CD8-positive, alpha-beta memory T cell (primary cell): ENCODE data around the gene THSD7A. TPM values are rescaled to one million over a fixed set of nuclear protein-coding genes. Genes with fewer than 3 reads are reported as not detected.

Experiments
- CTCF ChIA-PET: fragments of 350-600 bp; sonication (Branson Sonifier 250); formaldehyde crosslinking; loops from one replicate; lab custom pipeline; 2021; ENCODE audit warnings: antibody characterized with exemption; lab: Charles Lee
- POLR2A ChIA-PET: fragments of 350-600 bp; sonication (Branson Sonifier 250); formaldehyde crosslinking; loops from one replicate; lab custom pipeline; 2021; ENCODE audit warnings: antibody characterized with exemption; lab: Charles Lee
- DNase-seq, 5 donors: peaks; one replicate each; pipeline versions ENCODE4 v3.0.0 to v3.0.0-alpha.2; 2020 to 2022; ENCODE audit warnings: mixed read lengths in 1 of 5
- H3K27ac ChIP-seq: one replicate; pipeline ENCODE4 v1.7.0; 2013; ENCODE audit warnings: low read depth, mild to moderate bottlenecking, low read length, moderate library complexity
- H3K27me3 ChIP-seq: 2 replicates; pipeline ENCODE4 v1.7.0; 2013; ENCODE audit warnings: low read length, mild to moderate bottlenecking; ENCODE audit not compliant: insufficient read depth, poor library complexity, severe bottlenecking
- H3K36me3 ChIP-seq: 2 replicates; pipeline ENCODE4 v1.7.0; 2013; ENCODE audit warnings: mild to moderate bottlenecking, low read length, moderate library complexity; ENCODE audit not compliant: insufficient read depth
- H3K4me1 ChIP-seq: 2 replicates; pipeline ENCODE4 v1.7.0; 2013; ENCODE audit warnings: mild to moderate bottlenecking, low read length, moderate library complexity; ENCODE audit not compliant: insufficient read depth
- H3K4me3 ChIP-seq: 2 replicates; pipeline ENCODE4 v1.7.0; 2013; ENCODE audit warnings: mild to moderate bottlenecking, low read length
- H3K9me3 ChIP-seq: 2 replicates; pipeline ENCODE4 v1.7.0; 2013; ENCODE audit warnings: mild to moderate bottlenecking, low read length
- H3K27ac Mint-ChIP-seq, 8 donors: one replicate each; pipeline ENCODE4 v1.8.0; 2020 to 2021; ENCODE audit warnings: mixed read lengths in 8 of 8, mild to moderate bottlenecking in 6 of 8, inconsistent platforms in 3 of 8, moderate library complexity in 3 of 8
- H3K27me3 Mint-ChIP-seq, 2 donors: one replicate each; pipeline ENCODE4 v1.8.0; 2020 to 2021; ENCODE audit warnings: mixed read lengths in 2 of 2, mild to moderate bottlenecking in 1 of 2, moderate library complexity in 1 of 2
- H3K36me3 Mint-ChIP-seq, 3 donors: one replicate each; pipeline ENCODE4 v1.8.0; 2020 to 2021; ENCODE audit warnings: mixed read lengths in 3 of 3, inconsistent platforms in 1 of 3, mild to moderate bottlenecking in 1 of 3
- H3K4me1 Mint-ChIP-seq, 3 donors: one replicate each; pipeline ENCODE4 v1.8.0; 2020 to 2021; ENCODE audit warnings: mixed read lengths in 3 of 3, inconsistent platforms in 1 of 3, mild to moderate bottlenecking in 1 of 3
- H3K4me3 Mint-ChIP-seq, 7 donors: one replicate each; pipeline ENCODE4 v1.8.0; 2020 to 2021; ENCODE audit warnings: mixed read lengths in 7 of 7, mild to moderate bottlenecking in 6 of 7, moderate library complexity in 4 of 7, inconsistent platforms in 2 of 7
- H3K9me3 Mint-ChIP-seq, 5 donors: one replicate each; pipeline ENCODE4 v1.8.0; 2020 to 2022; ENCODE audit warnings: mixed read lengths in 5 of 5, mild to moderate bottlenecking in 3 of 5, moderate library complexity in 2 of 5, inconsistent platforms in 1 of 5
- polyA plus RNA-seq: library from polyadenylated mRNA; unstranded; fragments of 300-500 nt; fragmentation: Illumina TruSeq; gene quantifications from one replicate; pipeline ENCODE4 v1.2.3, GENCODE V29; 2021
- total RNA-seq, 2 experiments: library from RNA; stranded (reverse); gene quantifications; one replicate each; pipeline ENCODE4 v1.2.3, GENCODE V29; 2021

Gene THSD7A
- total and polyA plus RNA-seq, 3 experiments from 2014 or later, result not detected

- Histone ChIP-seq H3K27ac (no peak overlapping the region), H3K4me1 (no peaks in the 10 kb centered on the region), H3K9me3 (no peaks in the 10 kb centered on the region), H3K27me3 (no peaks in the 10 kb centered on the region), H3K4me3 (no peak overlapping the region), H3K36me3 (no peaks in the 10 kb centered on the region)
- no peaks in the 10 kb centered on the region for H3K27me3 Mint-ChIP-seq
- no peak overlapping the region for H3K4me3 Mint-ChIP-seq
- H3K4me1 Mint-ChIP-seq, result no peaks in the 10 kb centered on the region
- no peak for DNase-seq
- CTCF ChIA-PET, result no interaction called here
- H3K36me3 Mint-ChIP-seq, result no peaks in the 10 kb centered on the region
- H3K9me3 Mint-ChIP-seq, result peaks cover 0 to 5% (median 2%) of the 10 kb centered on the region in 5 donors
- POLR2A ChIA-PET, result no interaction called here
- H3K27ac Mint-ChIP-seq, result no peak overlapping the region
Measured at GRCh38 chr7:11726001-11726793, 105.8 kb downstream of the THSD7A start.

DNA sequence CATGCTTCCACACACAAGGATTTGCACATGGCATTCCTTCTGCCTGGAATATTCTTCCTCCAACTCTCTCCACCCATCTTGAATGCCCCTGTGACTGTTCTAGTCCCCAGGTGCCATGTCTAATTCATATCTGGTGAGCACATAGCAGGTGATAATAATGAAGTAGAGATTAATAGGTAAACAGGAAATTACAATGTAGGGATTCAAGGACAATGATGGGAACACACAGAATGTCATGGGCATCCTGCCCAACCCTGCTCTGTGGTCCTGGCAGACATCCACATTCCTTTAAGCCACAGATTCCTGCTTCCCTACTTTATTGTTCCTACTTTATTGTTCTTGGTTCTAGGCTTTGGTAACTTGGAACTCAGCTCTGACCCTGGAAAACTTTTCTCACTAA is 115.8 kb downstream of the THSD7A start:
- H3K27ac Mint-ChIP-seq, result no peak overlapping the region
- no peak overlapping the region for H3K4me3 ChIP-seq
- H3K9me3 ChIP-seq, result no peaks in the 10 kb centered on the region
- no peak overlapping the region for H3K4me3 Mint-ChIP-seq
- no peaks in the 10 kb centered on the region for H3K36me3 Mint-ChIP-seq
- no peaks in the 10 kb centered on the region for H3K27me3 Mint-ChIP-seq
- H3K27ac ChIP-seq, result no peak overlapping the region
- H3K36me3 ChIP-seq, result no peaks in the 10 kb centered on the region
- CTCF ChIA-PET, result no interaction called here
- no peak for DNase-seq
- H3K27me3 ChIP-seq, result no peaks in the 10 kb centered on the region
- H3K4me1 ChIP-seq, result no peaks in the 10 kb centered on the region
- no peaks in the 10 kb centered on the region for H3K4me1 Mint-ChIP-seq
- POLR2A ChIA-PET, result no interaction called here
- peaks cover 0 to 6% (median 0%) of the 10 kb centered on the region in 5 donors for H3K9me3 Mint-ChIP-seq

GRCh38 chr7:11714676-11715075 is 117.3 kb downstream of the THSD7A start:
- POLR2A ChIA-PET, result no interaction called here

GRCh38 chr7:11714205-11714604 is 117.8 kb downstream of the THSD7A start:
- Mint-ChIP-seq H3K4me1 (no peaks in the 10 kb centered on the region), H3K27ac (no peak overlapping the region), H3K27me3 (no peaks in the 10 kb centered on the region), H3K4me3 (no peak overlapping the region), H3K36me3 (no peaks in the 10 kb centered on the region), H3K9me3 (peaks cover 0 to 6% (median 0%) of the 10 kb centered on the region in 5 donors)
- no peaks in the 10 kb centered on the region for H3K9me3 ChIP-seq
- no peaks in the 10 kb centered on the region for H3K36me3 ChIP-seq
- H3K4me1 ChIP-seq, result no peaks in the 10 kb centered on the region
- ChIA-PET CTCF (no interaction called here), POLR2A (no interaction called here)
- no peak overlapping the region for H3K27ac ChIP-seq
- DNase-seq, result no peak
- no peaks in the 10 kb centered on the region for H3K27me3 ChIP-seq
- no peak overlapping the region for H3K4me3 ChIP-seq

More at GRCh38 chr7:11714676-11715075, 117.3 kb downstream of the THSD7A start:
- H3K9me3 Mint-ChIP-seq, result peaks cover 0 to 6% (median 0%) of the 10 kb centered on the region in 5 donors
- no peak for DNase-seq
- no peaks in the 10 kb centered on the region for H3K9me3 ChIP-seq
- H3K4me1 ChIP-seq, result no peaks in the 10 kb centered on the region
- CTCF ChIA-PET, result no interaction called here
- H3K27ac Mint-ChIP-seq, result no peak overlapping the region
- H3K27me3 Mint-ChIP-seq, result no peaks in the 10 kb centered on the region
- H3K27me3 ChIP-seq, result no peaks in the 10 kb centered on the region
- no peak overlapping the region for H3K4me3 Mint-ChIP-seq
- no peaks in the 10 kb centered on the region for H3K4me1 Mint-ChIP-seq
- no peak overlapping the region for H3K27ac ChIP-seq
- no peaks in the 10 kb centered on the region for H3K36me3 ChIP-seq
- no peaks in the 10 kb centered on the region for H3K36me3 Mint-ChIP-seq
- no peak overlapping the region for H3K4me3 ChIP-seq

- no peaks in the 10 kb centered on the region for H3K36me3 ChIP-seq
- no peaks in the 10 kb centered on the region for H3K4me1 ChIP-seq
- peaks cover 0 to 11% (median 0%) of the 10 kb centered on the region in 5 donors for H3K9me3 Mint-ChIP-seq
- no peak overlapping the region for H3K27ac Mint-ChIP-seq
- no peaks in the 10 kb centered on the region for H3K36me3 Mint-ChIP-seq
- H3K4me3 ChIP-seq, result no peak overlapping the region
- H3K4me3 Mint-ChIP-seq, result no peak overlapping the region
- ChIA-PET CTCF (no interaction called here), POLR2A (no interaction called here)
- no peak for DNase-seq
- H3K27me3 ChIP-seq, result no peaks in the 10 kb centered on the region
- no peaks in the 10 kb centered on the region for H3K4me1 Mint-ChIP-seq
- H3K27ac ChIP-seq, result no peak overlapping the region
- H3K9me3 ChIP-seq, result no peaks in the 10 kb centered on the region
- H3K27me3 Mint-ChIP-seq, result no peaks in the 10 kb centered on the region
Measured at GRCh38 chr7:11713352-11713751, 118.6 kb downstream of the THSD7A start.

- H3K27ac ChIP-seq, result no peak overlapping the region
- no peak overlapping the region for H3K4me3 ChIP-seq
- H3K4me1 ChIP-seq, result no peaks in the 10 kb centered on the region
- CTCF ChIA-PET, result no interaction called here
- H3K4me1 Mint-ChIP-seq, result no peaks in the 10 kb centered on the region
- no peaks in the 10 kb centered on the region for H3K9me3 ChIP-seq
- H3K27me3 Mint-ChIP-seq, result no peaks in the 10 kb centered on the region
- H3K27ac Mint-ChIP-seq, result no peak overlapping the region
- POLR2A ChIA-PET, result no interaction called here
- no peaks in the 10 kb centered on the region for H3K36me3 Mint-ChIP-seq
- peaks cover 0 to 11% (median 0%) of the 10 kb centered on the region in 5 donors for H3K9me3 Mint-ChIP-seq
- no peak for DNase-seq
- H3K27me3 ChIP-seq, result no peaks in the 10 kb centered on the region
- no peaks in the 10 kb centered on the region for H3K36me3 ChIP-seq
- H3K4me3 Mint-ChIP-seq, result no peak overlapping the region
Measured at GRCh38 chr7:11710377-11710776, 121.6 kb downstream of the THSD7A start.

DNA sequence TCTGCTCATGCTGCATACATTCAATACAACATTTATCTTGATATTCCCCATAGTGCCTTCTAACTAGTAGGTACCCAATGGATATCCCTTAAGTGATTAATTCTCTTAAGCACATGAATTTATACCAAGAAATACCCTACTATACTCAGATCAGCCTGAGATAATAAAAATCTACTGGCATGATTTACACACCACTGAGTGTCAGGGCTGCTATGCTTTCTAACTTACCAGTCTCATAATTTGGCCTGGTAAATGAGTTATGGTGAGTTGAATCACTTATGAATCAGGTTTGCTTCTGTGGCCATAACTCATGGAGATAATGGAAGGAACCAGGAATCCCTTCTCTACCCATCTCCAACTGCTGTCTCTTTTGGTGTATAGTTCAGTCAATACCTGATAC is 122.8 kb downstream of the THSD7A start:
- H3K9me3 Mint-ChIP-seq, result peaks cover 0 to 5% (median 0%) of the 10 kb centered on the region in 5 donors
- H3K27me3 ChIP-seq, result no peaks in the 10 kb centered on the region
- H3K27ac Mint-ChIP-seq, result no peak overlapping the region
- no peak for DNase-seq
- H3K4me3 Mint-ChIP-seq, result no peak overlapping the region
- H3K36me3 Mint-ChIP-seq, result no peaks in the 10 kb centered on the region
- H3K27me3 Mint-ChIP-seq, result no peaks in the 10 kb centered on the region
- no peaks in the 10 kb centered on the region for H3K36me3 ChIP-seq
- H3K9me3 ChIP-seq, result no peaks in the 10 kb centered on the region
- H3K27ac ChIP-seq, result no peak overlapping the region
- no peaks in the 10 kb centered on the region for H3K4me1 Mint-ChIP-seq
- H3K4me3 ChIP-seq, result no peak overlapping the region
- POLR2A ChIA-PET, result no interaction called here
- CTCF ChIA-PET, result no interaction called here
- no peaks in the 10 kb centered on the region for H3K4me1 ChIP-seq

DNA sequence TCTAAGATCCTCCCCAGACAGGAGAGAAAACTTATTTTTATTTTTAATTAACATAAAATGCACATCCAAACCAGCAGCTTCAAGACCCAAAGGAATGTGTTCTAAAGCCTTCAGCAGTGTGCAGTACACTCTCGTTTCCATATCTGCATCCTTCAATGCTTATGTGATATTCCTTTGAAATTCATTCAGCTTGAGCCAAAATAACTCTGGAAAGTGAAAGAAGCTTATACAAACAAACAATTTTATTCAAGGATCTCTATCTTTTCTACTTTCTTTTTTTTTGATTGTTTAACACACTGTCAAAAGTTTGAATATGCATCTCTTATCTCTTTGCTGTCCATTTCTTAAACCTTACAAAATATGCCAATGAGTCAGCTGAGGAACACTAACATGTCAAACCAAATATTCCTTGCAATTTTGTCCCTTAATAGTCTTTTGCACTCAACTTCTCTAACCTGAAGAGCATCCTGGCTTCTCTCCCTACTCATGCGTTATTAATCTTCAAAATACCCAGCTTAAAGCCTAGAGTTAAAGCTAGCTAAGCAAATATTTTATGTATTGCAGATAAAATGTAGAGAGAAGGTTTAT is 124.3 kb downstream of the THSD7A start:
- Histone ChIP-seq H3K4me3 (no peak overlapping the region), H3K4me1 (no peaks in the 10 kb centered on the region), H3K9me3 (no peaks in the 10 kb centered on the region), H3K36me3 (no peaks in the 10 kb centered on the region), H3K27me3 (no peaks in the 10 kb centered on the region), H3K27ac (no peak overlapping the region)
- no peaks in the 10 kb centered on the region for H3K4me1 Mint-ChIP-seq
- H3K9me3 Mint-ChIP-seq, result peaks cover 0 to 5% (median 0%) of the 10 kb centered on the region in 5 donors
- CTCF ChIA-PET, result no interaction called here
- H3K36me3 Mint-ChIP-seq, result no peaks in the 10 kb centered on the region
- no peaks in the 10 kb centered on the region for H3K27me3 Mint-ChIP-seq
- H3K27ac Mint-ChIP-seq, result no peak overlapping the region
- no peak for DNase-seq
- H3K4me3 Mint-ChIP-seq, result no peak overlapping the region
- POLR2A ChIA-PET, result no interaction called here
